Ovary (tissue), 9 donors: ENCODE results near the gene SLC25A38. TPM values are rescaled to one million over a fixed set of nuclear protein-coding genes. Genes with fewer than 3 reads are reported as not detected.

ENCODE experiments used
- DNase-seq, 5 donors: peaks; one replicate each; pipeline ENCODE4 v3.0.0-alpha.2; 2019 to 2020
- H3K27ac ChIP-seq, 2 donors: fragments of 200-600 bp; one replicate each; pipeline versions ENCODE4 v1.5.1 to v1.8.0; 2019 to 2022
- H3K27me3 ChIP-seq: fragments of 200-600 bp; one replicate; pipeline ENCODE4 v1.8.0; 2022
- H3K36me3 ChIP-seq: fragments of 200-600 bp; sonication (generic); one replicate; pipeline ENCODE4 v1.5.1; 2019
- H3K4me1 ChIP-seq: one replicate; pipeline ENCODE4 v1.8.1; 2013; ENCODE audit warnings: mild to moderate bottlenecking, moderate library complexity; ENCODE audit not compliant: insufficient read depth
- H3K4me3 ChIP-seq: fragments of 200-600 bp; sonication (generic); one replicate; pipeline ENCODE4 v1.5.1; 2017
- H3K9me3 ChIP-seq, 2 donors: fragments of 200-600 bp in 1 of 2; sonication (generic) in 1 of 2; one replicate each; pipeline versions ENCODE4 v1.5.1 to v1.8.1; 2013 to 2019; ENCODE audit warnings: mild to moderate bottlenecking in 1 of 2, moderate library complexity in 1 of 2
- CTCF ChIP-seq, 3 donors: fragments of 450-650 bp in 2 of 3; fragments of 200-600 bp in 1 of 3; IDR thresholded peaks; one replicate each; pipeline versions ENCODE4 v1.5.1 to v1.8.0; 2016 to 2022; ENCODE audit warnings: antibody characterized with exemption in 3 of 3, mild to moderate bottlenecking in 1 of 3
- EP300 ChIP-seq: sonication (generic); formaldehyde crosslinking; IDR thresholded peaks from one replicate; pipeline ENCODE4 v1.6.1; 2017; ENCODE audit warnings: antibody characterized with exemption
- POLR2A ChIP-seq: fragments of 450-650 bp; IDR thresholded peaks from one replicate; pipeline ENCODE4 v1.6.1; 2017; ENCODE audit warnings: antibody characterized with exemption, mild to moderate bottlenecking, moderate library complexity
- WGBS, 3 donors: extraction: QIAGEN DNeasy Blood & Tissue Kit in 1 of 3; methylation state at CpG; one replicate each; pipeline versions ENCODE4 v1.1.5 to v1.1.7; 2013 to 2017; 5-methylcytosine and 5-hydroxymethylcytosine counted together
- intact Hi-C, 4 donors: fragments of 100-400 bp; cut with DNase I; formaldehyde crosslinking; loops; one replicate each; pipeline versions ENCODE4 v1.11.0 to v1.15.1; 2022 to 2023
- polyA plus RNA-seq, 2 donors: library from polyadenylated mRNA; stranded (reverse); fragments of 200-250 nt in 1 of 2; fragments of 350-450 nt in 1 of 2; fragmentation: Illumina TruSeq in 1 of 2; extraction: RNeasy Lipid Tissue Mini Kit (QIAGEN cat#74804) in 1 of 2; gene quantifications; one replicate each; pipeline ENCODE4 v1.2.3, GENCODE V29; 2013 to 2014
- total RNA-seq, 7 donors: library from RNA; depleted of rRNA in 2 of 7; stranded (reverse); fragments of >200 nt in 2 of 7; fragmentation: NEBNext Ultra II Directional in 3 of 7; extraction: Animal tissue kit (Norgen Biotek cat#: 25700) in 3 of 7; gene quantifications; one replicate each; pipeline versions ENCODE4 v1.1.0 to v1.2.4, GENCODE V29; 2016 to 2023
- donor health status: DM: no; HTN: no; CAD: no; lungs with moderate emphysema.
- donor health status: DM: no; HTN: no; CAD: no.
- donor health status: Bipolar disorder and iron deficiency.
- donor health status: DM: yes; HTN: yes; CAD: no.
- donor health status: DM: no; HTN: no; CAD: no.
- donor health status: DM: yes; HTN: yes; CAD: no.

SLC25A38 gene
- total and polyA plus RNA-seq, 9 donors, result 28.8 to 70.5 (median 37.2) TPM

GRCh38 chr3:39408493-39409372 lies 25.6 kb downstream of the SLC25A38 start:
- no peaks in the 10 kb centered on the region for H3K36me3 ChIP-seq
- peaks cover 2% of the 10 kb centered on the region for H3K4me1 ChIP-seq
- no peaks in the 10 kb centered on the region for H3K27me3 ChIP-seq
- no peak overlapping the region for H3K27ac ChIP-seq
- no peaks in the 10 kb centered on the region for H3K9me3 ChIP-seq
- no peak for DNase-seq
- TF ChIP-seq POLR2A, result no peak
- no peak for TF ChIP-seq CTCF (IDR thresholded peaks at IDR 0.05)
- TF ChIP-seq EP300, result no peak
- no peak overlapping the region for H3K4me3 ChIP-seq
- WGBS, 3 donors, result 80 to 83% (median 83%) methylated on average over 21 of the region's 21 CpGs
- intact Hi-C loops, result no loop called here

GRCh38 chr3:39409514-39410136 lies 26.5 kb downstream of the SLC25A38 start:
- DNase-seq, result no peak
- Histone ChIP-seq H3K27me3 (no peaks in the 10 kb centered on the region), H3K4me1 (peaks cover 2% of the 10 kb centered on the region), H3K36me3 (no peaks in the 10 kb centered on the region), H3K9me3 (no peaks in the 10 kb centered on the region), H3K4me3 (no peak overlapping the region), H3K27ac (no peak overlapping the region)
- intact Hi-C loops, result loop anchor here in 1 of 4 donors (10.0 kb wide), 1 partner anchor 85 kb away; no protein-coding TSS in a partner anchor
- no peak for TF ChIP-seq EP300
- 54 to 67% (median 64%) methylated on average over 7 of the region's 7 CpGs for WGBS, 3 donors

- no peaks in the 10 kb centered on the region for H3K36me3 ChIP-seq
- intact Hi-C loops, result loop anchor here in 1 of 4 donors (10.0 kb wide), 1 partner anchor 84 kb away; no protein-coding TSS in a partner anchor
- WGBS, 3 donors, result 89 to 95% (median 92%) methylated on average over 6 to 7 of the region's 7 CpGs
Measured at GRCh38 chr3:39410893-39411292, 27.7 kb downstream of the SLC25A38 start.

GRCh38 chr3:39412668-39413260 lies 29.6 kb downstream of the SLC25A38 start:
- H3K27me3 ChIP-seq, result no peaks in the 10 kb centered on the region
- H3K4me1 ChIP-seq, result peaks cover 2% of the 10 kb centered on the region
- WGBS, 3 donors, result 79 to 85% (median 84%) methylated on average over 9 of the region's 9 CpGs
- H3K9me3 ChIP-seq, result no peaks in the 10 kb centered on the region
- no peak overlapping the region for H3K27ac ChIP-seq
- DNase-seq, result no peak
- TF ChIP-seq POLR2A (no peak), CTCF (IDR thresholded peaks at IDR 0.05) (no peak)
- intact Hi-C loops, result loop anchor here in 1 of 4 donors (10.0 kb wide), 1 partner anchor 82 kb away; no protein-coding TSS in a partner anchor
- no peaks in the 10 kb centered on the region for H3K36me3 ChIP-seq
- no peak overlapping the region for H3K4me3 ChIP-seq

More at GRCh38 chr3:39410893-39411292, 27.7 kb downstream of the SLC25A38 start:
- Histone ChIP-seq H3K27me3 (no peaks in the 10 kb centered on the region), H3K9me3 (no peaks in the 10 kb centered on the region), H3K4me1 (peaks cover 2% of the 10 kb centered on the region), H3K4me3 (no peak overlapping the region), H3K27ac (no peak overlapping the region)
- DNase-seq, result no peak
- TF ChIP-seq EP300, result no peak
- no peak for TF ChIP-seq CTCF (IDR thresholded peaks at IDR 0.05)
- no peak for TF ChIP-seq POLR2A
